Activated T-helper 2 cell treated with anti-CD3 and anti-CD28 coated beads, Interferon-gamma antibody, Interleukin-2, Interleukin-4, amounts not matched to agents 10 μg/mL and 5 μg/mL and 100 μg/mL, durations not matched to agents 14 hours and 24 hours and 36 hours (primary cell): ENCODE results near the gene TXLNB. TPM values are rescaled to one million over a fixed set of nuclear protein-coding genes. Genes with fewer than 3 reads are reported as not detected.
A peak's percentile ranks its signal among the peaks of the same experiment; 100 is the strongest.

ENCODE experiments used
- DNase-seq: peaks from one replicate; pipeline ENCODE4 v3.0.0; 2021; ENCODE audit warnings: low spot score
- H3K27ac Mint-ChIP-seq: one replicate; pipeline ENCODE4 v1.8.0; 2021; ENCODE audit warnings: mixed read lengths
- H3K27me3 Mint-ChIP-seq: one replicate; pipeline ENCODE4 v1.8.0; 2021; ENCODE audit warnings: low read depth, mixed read lengths
- H3K36me3 Mint-ChIP-seq: one replicate; pipeline ENCODE4 v1.8.0; 2021; ENCODE audit warnings: low read depth, mixed read lengths
- H3K4me1 Mint-ChIP-seq: one replicate; pipeline ENCODE4 v1.8.0; 2021; ENCODE audit warnings: low read depth, mixed read lengths
- H3K4me3 Mint-ChIP-seq: one replicate; pipeline ENCODE4 v1.8.0; 2021; ENCODE audit warnings: low read depth, mild to moderate bottlenecking, moderate library complexity, mixed read lengths
- H3K9me3 Mint-ChIP-seq: one replicate; pipeline ENCODE4 v1.8.0; 2021; ENCODE audit warnings: mixed read lengths
- intact Hi-C: fragments of 100-400 bp; cut with micrococcal nuclease; formaldehyde crosslinking; loops from one replicate; pipeline ENCODE4 v1.15.1; 2023
- total RNA-seq: library from RNA; stranded (reverse); gene quantifications from 2 replicates; pipeline ENCODE4 v1.2.3, GENCODE V29; 2022

Gene TXLNB
- total RNA-seq, 1 donor from 2014 or later = 0.05 TPM

DNA sequence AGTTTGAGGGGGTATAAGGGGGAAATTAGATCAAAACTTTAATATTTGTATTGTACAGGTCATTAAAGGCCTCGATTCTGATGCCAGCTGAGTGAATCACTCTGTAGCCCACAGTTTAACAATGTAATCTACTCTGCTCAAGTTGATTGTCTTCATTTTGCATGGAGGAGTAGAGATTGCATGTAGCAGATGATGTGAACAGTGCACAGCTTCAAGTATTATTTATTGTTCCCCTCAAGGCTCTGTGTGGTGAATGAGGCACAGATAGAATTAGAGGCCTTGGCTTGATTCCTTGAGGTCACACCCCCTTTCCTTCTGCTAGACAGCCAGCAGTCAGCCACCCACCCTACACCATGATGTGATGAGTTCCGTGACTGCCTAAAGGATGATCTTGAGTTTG is 38.1 kb downstream of the TXLNB start:
- no peaks in the 10 kb centered on the region for H3K36me3 Mint-ChIP-seq
- peaks cover 35% of the 10 kb centered on the region for H3K4me1 Mint-ChIP-seq
- no peak overlapping the region for H3K4me3 Mint-ChIP-seq
- intact Hi-C loops = no loop called here
- no peaks in the 10 kb centered on the region for H3K9me3 Mint-ChIP-seq
- no peak overlapping the region for H3K27ac Mint-ChIP-seq
- DNase-seq = no peak
- H3K27me3 Mint-ChIP-seq = no peaks in the 10 kb centered on the region

DNA sequence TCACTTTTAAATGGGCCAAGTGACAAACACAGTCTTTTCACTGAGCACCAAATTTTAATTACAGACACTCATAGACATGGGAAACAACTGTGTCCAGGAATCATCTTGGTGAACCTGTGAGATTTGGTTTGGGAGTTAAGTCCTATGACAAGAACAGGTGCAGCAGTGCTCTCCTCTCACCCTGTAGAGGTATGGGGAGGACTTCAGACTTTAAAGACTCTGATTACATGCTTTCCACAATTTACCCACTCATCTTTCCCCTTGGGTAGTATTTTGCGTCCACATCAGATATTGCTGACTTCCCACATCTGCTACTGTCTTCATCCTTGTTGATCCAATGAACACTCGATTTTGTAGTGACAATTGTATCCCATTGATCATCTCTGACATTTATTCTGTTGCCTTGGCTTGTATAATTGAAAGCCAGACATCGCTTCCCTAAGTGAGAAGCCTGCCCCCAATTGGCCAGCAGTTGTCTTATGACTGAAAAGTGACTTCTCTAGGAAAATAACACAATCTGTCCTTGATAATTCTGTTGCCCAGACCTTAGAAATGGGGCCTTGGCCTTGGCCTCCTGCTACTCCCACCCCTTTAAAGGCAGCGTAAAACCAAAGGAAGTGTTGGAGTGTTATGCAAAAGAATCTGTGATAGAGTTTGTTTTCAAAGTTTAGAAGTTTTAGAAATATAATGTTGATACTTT is 40.0 kb downstream of the TXLNB start:
- Mint-ChIP-seq H3K4me1 (peaks cover 37% of the 10 kb centered on the region), H3K9me3 (no peaks in the 10 kb centered on the region), H3K27ac (peak overlapping the region; percentile 38), H3K4me3 (no peak overlapping the region), H3K27me3 (no peaks in the 10 kb centered on the region), H3K36me3 (no peaks in the 10 kb centered on the region)
- intact Hi-C loops = no loop called here
- DNase-seq = no peak

DNA sequence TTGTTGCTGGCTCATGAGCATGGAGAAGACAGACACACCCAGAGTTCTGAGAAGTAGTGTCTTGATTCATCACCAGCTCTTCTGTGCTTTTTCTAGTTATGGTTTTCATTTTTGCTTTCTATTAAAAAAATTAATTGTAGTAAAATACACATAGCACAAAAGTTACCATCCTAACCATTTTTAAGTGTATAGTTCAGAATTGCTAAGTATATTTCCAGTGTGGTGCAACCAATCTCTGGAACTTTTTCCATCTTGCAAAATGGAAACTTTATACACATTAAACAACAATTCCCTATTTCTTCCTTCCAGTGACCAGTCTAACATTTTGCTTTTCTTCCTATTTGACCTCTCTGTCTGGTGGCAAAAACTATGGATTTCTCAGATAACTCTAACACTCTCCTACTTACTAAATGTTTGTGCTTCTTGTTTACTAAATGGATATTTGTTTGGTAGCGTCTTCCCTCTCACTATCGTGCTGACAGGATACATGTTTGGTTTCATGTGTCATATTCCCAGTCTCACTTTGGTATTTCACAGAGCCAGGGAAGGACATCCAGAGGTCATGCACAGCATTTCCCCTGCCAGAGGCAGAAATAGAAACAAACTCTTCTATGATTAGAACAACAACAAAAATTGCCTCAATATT is 40.6 kb downstream of the TXLNB start:
- intact Hi-C loops = no loop called here
- H3K4me1 Mint-ChIP-seq = peaks cover 37% of the 10 kb centered on the region
- no peaks in the 10 kb centered on the region for H3K27me3 Mint-ChIP-seq
- H3K4me3 Mint-ChIP-seq = peak overlapping the region; percentile 5
- DNase-seq = no peak
- H3K27ac Mint-ChIP-seq = peak overlapping the region; percentile 70
- no peaks in the 10 kb centered on the region for H3K36me3 Mint-ChIP-seq
- no peaks in the 10 kb centered on the region for H3K9me3 Mint-ChIP-seq

DNA sequence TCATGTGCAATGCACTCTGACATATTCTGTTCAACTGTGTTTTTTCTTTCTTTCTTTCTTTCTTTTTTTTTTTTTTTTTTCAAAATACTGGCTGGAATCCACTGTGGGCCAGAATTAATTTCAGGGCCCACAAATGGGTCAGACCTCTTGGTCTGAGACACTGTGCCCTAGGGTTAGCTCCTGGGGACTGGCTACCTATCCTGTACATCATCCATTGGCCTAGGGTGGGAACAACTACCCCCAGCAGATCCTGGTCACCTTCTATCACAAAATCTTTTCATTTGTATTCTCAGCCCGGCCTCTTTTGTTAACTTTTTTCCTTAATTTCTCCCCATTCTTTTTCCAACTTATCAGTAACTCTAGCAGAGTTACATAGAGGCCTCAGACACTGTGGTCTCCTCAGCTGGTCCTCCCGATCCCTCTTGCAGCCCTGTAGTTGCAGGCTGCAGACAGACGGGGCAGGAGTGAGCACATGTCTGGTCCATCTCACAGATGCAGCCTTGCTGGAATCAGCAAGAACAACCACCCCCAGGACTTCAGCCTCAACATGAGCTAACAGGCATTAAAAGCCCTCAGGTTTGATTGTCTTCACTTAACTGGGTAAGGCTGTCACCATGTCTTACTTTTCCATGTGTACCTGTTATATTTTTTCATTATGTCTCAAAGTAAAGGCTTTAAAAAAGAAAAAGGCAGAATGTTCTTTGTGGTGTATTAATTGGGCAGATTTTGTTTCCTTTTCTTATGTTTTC is 41.3 kb downstream of the TXLNB start:
- Mint-ChIP-seq H3K9me3 (no peaks in the 10 kb centered on the region), H3K4me1 (peaks cover 37% of the 10 kb centered on the region), H3K27me3 (no peaks in the 10 kb centered on the region), H3K4me3 (peak overlapping the region; percentile 48), H3K36me3 (no peaks in the 10 kb centered on the region), H3K27ac (peak overlapping the region; percentile 70)
- intact Hi-C loops = loop anchor here (1.0 kb wide), 1 partner anchor 125 kb away; no protein-coding TSS in a partner anchor
- peak; percentile 56 for DNase-seq

DNA sequence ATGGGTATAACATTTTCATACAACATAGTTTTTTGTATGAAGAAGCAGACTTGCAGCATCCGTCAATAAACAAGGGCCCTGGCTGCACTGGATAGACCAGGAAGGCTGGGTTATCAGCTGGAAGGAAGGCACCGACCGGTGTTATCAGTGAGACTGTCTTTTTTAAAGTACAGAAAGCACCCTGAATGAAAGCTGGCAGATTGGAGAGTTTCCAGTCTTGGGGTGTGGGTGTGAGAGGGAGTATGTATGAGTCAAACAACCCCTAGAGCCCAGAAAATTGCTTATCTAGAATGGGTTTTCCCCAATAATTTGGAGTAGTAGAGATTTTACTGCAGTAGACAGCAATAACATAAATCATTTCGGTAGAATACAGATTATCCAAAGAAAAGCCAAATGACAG is 42.4 kb downstream of the TXLNB start:
- Mint-ChIP-seq H3K36me3 (no peaks in the 10 kb centered on the region), H3K4me3 (peak overlapping the region; percentile 52), H3K27ac (peak overlapping the region; percentile 78), H3K4me1 (peaks cover 37% of the 10 kb centered on the region), H3K27me3 (no peaks in the 10 kb centered on the region), H3K9me3 (no peaks in the 10 kb centered on the region)
- intact Hi-C loops = loop anchor here (1.0 to 2.0 kb wide), 3 partner anchors 13 to 42 kb away; partner anchors contain the start of gene TXLNB
- DNase-seq = no peak

DNA sequence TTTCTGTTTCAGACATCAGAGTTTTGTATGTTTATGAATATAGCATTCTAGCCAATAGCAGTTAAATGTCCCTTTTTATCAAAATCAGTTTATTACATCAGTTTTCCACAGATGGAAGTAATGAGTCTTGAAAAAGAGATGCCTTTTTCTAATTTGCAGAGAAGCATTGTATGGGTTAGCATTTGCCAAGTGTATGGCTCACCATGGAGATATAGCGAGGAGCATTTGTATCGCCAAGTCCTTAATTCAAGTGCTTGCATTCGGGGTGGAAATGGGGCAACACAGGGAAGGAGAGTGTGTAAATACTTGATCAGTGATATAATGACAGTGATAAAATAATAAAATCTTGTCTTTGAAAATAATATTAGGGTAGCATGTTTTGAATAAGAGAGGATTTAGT is 42.9 kb downstream of the TXLNB start:
- Mint-ChIP-seq H3K27ac (no peak overlapping the region), H3K4me1 (peaks cover 37% of the 10 kb centered on the region), H3K36me3 (no peaks in the 10 kb centered on the region), H3K9me3 (no peaks in the 10 kb centered on the region), H3K27me3 (no peaks in the 10 kb centered on the region), H3K4me3 (no peak overlapping the region)
- DNase-seq = no peak
- intact Hi-C loops = loop anchor here (1.0 to 2.0 kb wide), 3 partner anchors 13 to 42 kb away; partner anchors contain the start of gene TXLNB

DNA sequence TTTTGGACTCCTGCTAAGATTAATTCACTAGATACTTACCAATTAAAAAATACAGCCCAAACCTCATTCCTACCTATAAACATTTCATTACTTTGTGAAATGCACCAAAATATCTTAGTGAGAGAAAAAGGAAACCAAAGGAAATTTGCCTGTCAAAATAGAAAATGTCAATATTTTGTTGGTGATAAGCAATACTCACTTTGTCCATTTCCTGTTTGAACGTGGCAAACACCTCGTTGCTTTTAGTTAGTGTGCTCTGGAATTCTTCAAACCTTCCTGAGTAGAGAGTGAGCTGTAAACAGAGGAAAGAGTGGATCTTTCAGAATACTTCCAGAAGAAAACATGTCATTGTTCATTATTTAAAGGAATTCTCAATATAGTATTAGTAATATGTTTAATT is 44.2 kb downstream of the TXLNB start:
- Mint-ChIP-seq H3K4me3 (no peak overlapping the region), H3K9me3 (no peaks in the 10 kb centered on the region), H3K36me3 (no peaks in the 10 kb centered on the region), H3K27ac (peak overlapping the region; percentile 53), H3K4me1 (peaks cover 37% of the 10 kb centered on the region), H3K27me3 (no peaks in the 10 kb centered on the region)
- DNase-seq = no peak
- intact Hi-C loops = loop anchor here (1.0 to 2.0 kb wide), 2 partner anchors 29 to 32 kb away; no protein-coding TSS in a partner anchor

DNA sequence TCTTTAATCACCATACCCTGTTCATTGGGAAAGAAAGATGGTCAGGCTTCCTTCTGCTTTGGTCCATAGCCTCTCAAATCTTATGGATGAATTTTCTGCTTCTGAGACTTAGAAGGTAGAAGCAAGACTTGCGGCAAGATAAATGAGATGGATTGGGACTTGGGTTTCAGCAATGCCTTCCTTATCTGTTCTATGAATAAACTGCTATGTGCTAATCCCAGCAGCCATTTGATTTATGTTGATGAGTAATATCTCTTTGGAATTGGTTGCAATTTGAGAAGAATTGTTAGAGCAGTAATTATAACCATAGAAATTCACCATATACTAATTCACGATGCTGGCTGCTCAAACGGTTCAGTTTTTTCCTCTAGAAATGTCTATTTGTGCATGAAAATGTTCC is 48.3 kb downstream of the TXLNB start:
- peaks cover 6% of the 10 kb centered on the region for H3K4me1 Mint-ChIP-seq
- H3K9me3 Mint-ChIP-seq = no peaks in the 10 kb centered on the region
- no peaks in the 10 kb centered on the region for H3K27me3 Mint-ChIP-seq
- no peak overlapping the region for H3K4me3 Mint-ChIP-seq
- no peak overlapping the region for H3K27ac Mint-ChIP-seq
- H3K36me3 Mint-ChIP-seq = no peaks in the 10 kb centered on the region
- no peak for DNase-seq
- intact Hi-C loops = no loop called here

DNA sequence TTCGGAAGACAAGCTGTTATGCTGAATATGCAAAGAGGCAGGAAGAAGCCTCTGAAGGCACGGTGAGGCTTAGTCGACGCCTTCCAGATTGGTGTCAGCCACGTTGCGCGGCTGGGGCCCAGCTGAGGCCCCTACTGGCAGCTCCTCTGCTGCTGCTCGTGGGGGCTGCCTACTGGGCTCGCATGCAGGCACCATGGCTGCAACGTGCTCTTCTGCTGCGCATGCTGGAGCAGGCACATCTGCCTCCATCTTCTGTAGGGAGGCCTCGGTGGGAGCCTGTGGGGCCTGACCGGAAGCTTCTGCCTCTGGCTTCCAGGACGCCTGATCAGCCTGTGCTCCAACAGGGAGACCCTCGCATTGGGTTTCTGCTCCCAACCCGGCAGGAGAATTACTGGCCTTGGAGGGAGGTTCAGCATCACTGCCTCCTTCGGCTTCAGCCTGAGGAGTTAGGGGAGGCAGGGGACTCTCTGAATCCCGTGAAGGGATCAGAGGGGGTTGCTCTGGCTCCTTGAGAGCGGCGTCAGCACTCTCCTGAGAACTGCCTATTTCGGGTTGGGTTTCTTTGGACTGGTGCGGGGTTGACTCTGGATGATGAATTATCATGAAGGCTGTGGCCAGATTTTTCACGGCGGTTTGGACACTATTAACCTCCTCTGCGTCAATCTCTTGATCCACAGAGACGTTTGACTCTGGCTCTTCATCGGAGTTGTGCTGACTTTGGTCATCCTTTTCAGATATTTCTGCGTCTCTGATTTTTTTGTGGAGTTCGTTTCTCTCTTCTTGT is 49.1 kb downstream of the TXLNB start:
- Mint-ChIP-seq H3K27me3 (no peaks in the 10 kb centered on the region), H3K27ac (no peak overlapping the region), H3K4me1 (peaks cover 3% of the 10 kb centered on the region), H3K36me3 (no peaks in the 10 kb centered on the region), H3K4me3 (no peak overlapping the region), H3K9me3 (no peaks in the 10 kb centered on the region)
- intact Hi-C loops = no loop called here
- DNase-seq = no peak

DNA sequence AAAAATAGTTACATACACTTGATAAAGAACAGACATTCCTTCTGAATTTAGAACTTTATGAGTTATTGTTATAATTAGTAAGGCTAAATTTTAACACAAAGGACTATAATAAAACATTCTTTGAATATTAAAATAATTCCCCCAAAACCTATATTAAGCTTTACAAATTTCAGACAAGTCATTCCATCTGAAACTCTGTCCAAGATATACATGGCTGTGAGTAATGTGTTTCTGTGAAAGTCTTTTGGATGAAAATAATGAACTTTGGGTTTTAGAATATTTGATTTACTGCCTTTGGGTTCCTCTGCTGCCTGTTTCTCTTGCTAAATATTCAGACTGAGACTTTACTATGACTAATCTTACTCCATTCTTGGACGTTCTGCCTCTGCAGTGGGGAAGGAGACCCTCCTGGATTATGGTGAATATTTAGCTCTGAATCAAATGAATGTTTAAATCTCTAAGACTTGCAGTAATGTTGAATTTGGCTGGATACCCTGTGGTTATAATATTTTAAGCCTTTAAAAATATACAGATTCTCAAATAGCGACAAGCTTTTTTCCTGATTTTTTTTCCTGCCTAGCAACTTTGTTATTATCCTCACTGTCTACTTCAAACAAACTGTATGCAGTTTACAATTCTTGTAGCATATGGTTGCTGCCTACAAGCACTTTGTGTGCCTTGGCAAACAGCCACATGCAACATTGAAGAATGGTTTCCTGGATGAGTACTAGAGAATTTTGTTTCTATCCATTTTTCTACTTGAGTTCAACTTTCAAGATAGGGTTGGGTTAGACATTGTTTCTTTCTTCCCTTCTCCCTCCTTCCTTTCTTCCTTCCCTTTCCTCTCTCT is 51.4 kb downstream of the TXLNB start:
- intact Hi-C loops = no loop called here
- Mint-ChIP-seq H3K4me1 (peaks cover 2% of the 10 kb centered on the region), H3K27me3 (no peaks in the 10 kb centered on the region), H3K4me3 (no peak overlapping the region), H3K36me3 (no peaks in the 10 kb centered on the region), H3K9me3 (no peaks in the 10 kb centered on the region), H3K27ac (no peak overlapping the region)
- DNase-seq = no peak

DNA sequence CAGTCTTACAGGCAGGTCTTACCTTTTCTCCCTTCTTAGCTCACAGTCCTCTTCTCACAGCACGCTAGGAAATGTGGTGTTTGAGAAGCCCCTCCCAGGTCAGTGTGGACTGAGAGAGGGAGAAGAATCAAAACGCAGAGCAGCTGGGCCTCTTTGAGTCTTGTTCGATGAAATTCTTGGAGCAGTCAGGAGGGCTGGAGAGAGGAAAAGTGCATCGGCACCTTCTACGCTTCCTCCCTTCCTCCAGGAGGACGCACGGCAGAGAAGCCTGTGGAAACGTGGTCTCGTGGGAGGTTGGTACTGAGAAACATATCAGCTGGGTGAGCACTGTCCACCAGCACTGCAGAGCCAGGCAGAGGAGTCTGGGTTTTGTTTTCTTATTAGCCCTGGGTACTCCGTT is 52.7 kb downstream of the TXLNB start:
- intact Hi-C loops = no loop called here
- H3K4me1 Mint-ChIP-seq = peaks cover 2% of the 10 kb centered on the region
- no peak overlapping the region for H3K27ac Mint-ChIP-seq
- H3K27me3 Mint-ChIP-seq = no peaks in the 10 kb centered on the region
- no peak for DNase-seq
- H3K4me3 Mint-ChIP-seq = no peak overlapping the region
- peaks cover 1% of the 10 kb centered on the region for H3K9me3 Mint-ChIP-seq
- H3K36me3 Mint-ChIP-seq = no peaks in the 10 kb centered on the region

DNA sequence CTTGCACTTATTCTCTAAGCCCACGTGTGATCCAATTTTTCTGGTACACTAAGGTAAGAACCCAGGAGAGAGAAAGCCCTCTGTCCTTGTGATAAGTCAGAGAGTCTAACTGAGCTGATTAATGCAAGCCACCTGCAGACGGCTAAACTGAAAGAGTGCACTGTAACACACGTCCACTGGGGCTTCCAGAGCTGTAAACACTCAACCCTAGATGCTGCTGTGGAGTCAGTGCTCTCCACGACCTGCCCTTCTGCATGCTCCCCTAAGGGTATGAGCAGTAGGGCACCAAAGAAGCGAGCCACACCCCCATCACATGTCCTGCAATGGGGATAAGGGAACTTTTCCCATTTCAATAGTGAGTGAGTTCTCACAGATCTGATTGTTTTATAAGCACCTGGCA is 55.7 kb downstream of the TXLNB start:
- no peak for DNase-seq
- intact Hi-C loops = no loop called here
- Mint-ChIP-seq H3K9me3 (peaks cover 5% of the 10 kb centered on the region), H3K27ac (no peak overlapping the region), H3K27me3 (no peaks in the 10 kb centered on the region), H3K4me1 (peaks cover 4% of the 10 kb centered on the region), H3K36me3 (no peaks in the 10 kb centered on the region), H3K4me3 (no peak overlapping the region)
